ENCODE results near the gene NPDC1. TPM values are rescaled to one million over a fixed set of nuclear protein-coding genes. Genes with fewer than 3 reads are reported as not detected.

Gene NPDC1
- total and polyA plus RNA-seq, 2 donors (not counting 1 experiment from before 2014, with no cell fraction given): 0.17 to 0.19 TPM

GRCh38 chr9:137009938-137010732, 35.8 kb downstream of the NPDC1 start:
- Mint-ChIP-seq H3K27me3 (no peaks in the 10 kb centered on the region), H3K27ac (no peak overlapping the region), H3K4me3 (no peak overlapping the region), H3K4me1 (no peaks in the 10 kb centered on the region), H3K9me3 (ENCODE audit: insufficient read depth) (no peaks in the 10 kb centered on the region)
- Histone ChIP-seq H2AFZ (ENCODE audit: insufficient read depth, low read depth, low read length, poor library complexity, severe bottlenecking) (no peak overlapping the region), H3K27ac (ENCODE audit: low read length in 2 of 2) (no peak overlapping the region), H3K79me2 (ENCODE audit: control insufficient read depth, insufficient read depth, low read length) (no peaks in the 10 kb centered on the region), H3K36me3 (replicated peaks in 1 of 2; ENCODE audit: control extremely low read depth in 1 of 2, control insufficient read depth in 1 of 2, extremely low read depth in 1 of 2, insufficient read depth in 2 of 2, low read length in 1 of 2) (peaks cover 0 to 1% of the 10 kb centered on the region in 2 experiments), H3K4me1 (ENCODE audit: control insufficient read depth in 2 of 2, insufficient read depth in 2 of 2, low read length in 2 of 2) (no peaks in the 10 kb centered on the region), H4K20me1 (ENCODE audit: control insufficient read depth, insufficient read depth, low read length, poor library complexity, severe bottlenecking) (no peaks in the 10 kb centered on the region), H3K4me3 (ENCODE audit: control extremely low read depth in 1 of 5, extremely low read depth in 1 of 5, insufficient read depth in 1 of 5, low read depth in 2 of 5, low read length in 4 of 5) (no peak overlapping the region), H3K9ac (ENCODE audit: low read length) (no peak overlapping the region), H3K9me3 (ENCODE audit: control extremely low read depth in 1 of 3, control insufficient read depth in 2 of 3, insufficient read depth in 1 of 3, low read length in 2 of 3) (no peaks in the 10 kb centered on the region), H3K4me2 (replicated peaks; ENCODE audit: low read depth, low read length, poor library complexity, severe bottlenecking) (no peak overlapping the region), H3K27me3 (replicated peaks in 1 of 4; ENCODE audit: control extremely low read depth in 1 of 4, control insufficient read depth in 3 of 4, insufficient read depth in 4 of 4, low read length in 3 of 4) (no peaks in the 10 kb centered on the region)
- intact Hi-C loops (cut with micrococcal nuclease): no loop called here
- ATAC-seq (ENCODE audit: low read depth) (no peak), DNase-seq (no peak)
- POLR2A ChIA-PET: interaction anchor here (0.6 kb wide), 1 partner anchor 66 kb away, joined by 3 read pairs; no protein-coding TSS in a partner anchor
- CTCF ChIA-PET: no interaction called here
- no peak for TF ChIP-seq EZH2 (IDR thresholded peaks at IDR 0.05; ENCODE audit: borderline replicate concordance, insufficient read depth, low read depth, low read length, poor library complexity, severe bottlenecking)
- no peak for TF ChIP-seq CTCF (IDR thresholded peaks at IDR 0.05)
- WGBS (ENCODE audit: insufficient coverage): 96% methylated on average over 41 of the region's 49 CpGs

- no peaks in the 10 kb centered on the region for H3K27me3 Mint-ChIP-seq
- H3K36me3 ChIP-seq (replicated peaks in 1 of 2; ENCODE audit: control extremely low read depth in 1 of 2, control insufficient read depth in 1 of 2, extremely low read depth in 1 of 2, insufficient read depth in 2 of 2, low read length in 1 of 2): peaks cover 0 to 1% of the 10 kb centered on the region in 2 experiments
- no peak for ATAC-seq (ENCODE audit: low read depth)
- H3K4me3 ChIP-seq (ENCODE audit: control extremely low read depth in 1 of 5, extremely low read depth in 1 of 5, insufficient read depth in 1 of 5, low read depth in 2 of 5, low read length in 4 of 5): no peak overlapping the region
- ChIA-PET POLR2A (no interaction called here), CTCF (no interaction called here)
- H3K4me2 ChIP-seq (replicated peaks; ENCODE audit: low read depth, low read length, poor library complexity, severe bottlenecking): no peak overlapping the region
- H3K27me3 ChIP-seq (replicated peaks in 1 of 4; ENCODE audit: control extremely low read depth in 1 of 4, control insufficient read depth in 3 of 4, insufficient read depth in 4 of 4, low read length in 3 of 4): no peaks in the 10 kb centered on the region
- H3K9ac ChIP-seq (ENCODE audit: low read length): no peak overlapping the region
- WGBS (ENCODE audit: insufficient coverage): 98% methylated on average over 5 of the region's 18 CpGs
- H2AFZ ChIP-seq (ENCODE audit: insufficient read depth, low read depth, low read length, poor library complexity, severe bottlenecking): no peak overlapping the region
- no peak overlapping the region for H3K27ac Mint-ChIP-seq
- H3K4me1 ChIP-seq (ENCODE audit: control insufficient read depth in 2 of 2, insufficient read depth in 2 of 2, low read length in 2 of 2): no peaks in the 10 kb centered on the region
- H3K79me2 ChIP-seq (ENCODE audit: control insufficient read depth, insufficient read depth, low read length): no peaks in the 10 kb centered on the region
- no peaks in the 10 kb centered on the region for H4K20me1 ChIP-seq (ENCODE audit: control insufficient read depth, insufficient read depth, low read length, poor library complexity, severe bottlenecking)
- no peak for DNase-seq
- peaks cover 0 to 4% (median 0%) of the 10 kb centered on the region in 3 donors for H3K9me3 ChIP-seq (ENCODE audit: control extremely low read depth in 1 of 3, control insufficient read depth in 2 of 3, insufficient read depth in 1 of 3, low read length in 2 of 3)
- H3K4me3 Mint-ChIP-seq: no peak overlapping the region
- no peaks in the 10 kb centered on the region for H3K9me3 Mint-ChIP-seq (ENCODE audit: insufficient read depth)
- H3K27ac ChIP-seq (ENCODE audit: low read length in 2 of 2): no peak overlapping the region
- TF ChIP-seq CTCF (IDR thresholded peaks at IDR 0.05): no peak
- TF ChIP-seq EZH2 (IDR thresholded peaks at IDR 0.05; ENCODE audit: borderline replicate concordance, insufficient read depth, low read depth, low read length, poor library complexity, severe bottlenecking): no peak
- no peaks in the 10 kb centered on the region for H3K4me1 Mint-ChIP-seq
- intact Hi-C loops (cut with micrococcal nuclease): no loop called here
Measured at GRCh38 chr9:137009217-137009616, 36.8 kb downstream of the NPDC1 start.

Measured in B cell (primary cell).